K562 (cell line): Measurements from ENCODE around the gene FOSL1. TPM values are rescaled to one million over a fixed set of nuclear protein-coding genes. Genes with fewer than 3 reads are reported as not detected.

Experiments used
- CBFA2T3 ChIP-seq: fragments of 450-650 bp; IDR thresholded peaks from 2 replicates; pipeline ENCODE4 v1.6.1; 2017
- CEBPZ ChIP-seq: fragments of 150-350 bp; IDR thresholded peaks from 2 replicates; pipeline ENCODE4 v1.6.1; 2014; ENCODE audit warnings: low read depth, mild to moderate bottlenecking, low read length, borderline replicate concordance
- COPS2 ChIP-seq: fragments of 450-650 bp; conservative IDR thresholded peaks from 2 replicates; pipeline ENCODE4 v1.6.1; 2016; ENCODE audit warnings: mild to moderate bottlenecking, moderate library complexity
- DDX20 ChIP-seq: fragments of 450-650 bp; IDR thresholded peaks from 2 replicates; pipeline ENCODE4 v1.6.1; 2016; ENCODE audit warnings: missing genetic modification characterization, low read depth, mild to moderate bottlenecking, missing compliant biosample characterization, moderate library complexity
- HDAC3 ChIP-seq: fragments of 450-650 bp; IDR thresholded peaks from 2 replicates; pipeline ENCODE4 v1.6.1; 2018; ENCODE audit warnings: borderline replicate concordance, mild to moderate bottlenecking, moderate library complexity; ENCODE audit not compliant: partially characterized antibody
- MAZ ChIP-seq, 2 experiments: fragments of 450-650 bp in 1 of 2; sonication (generic) in 1 of 2; formaldehyde crosslinking; IDR thresholded peaks in 1 of 2; conservative IDR thresholded peaks in 1 of 2; 2 replicates each; pipeline versions ENCODE4 v1.4.0 to v1.5.0; 2020; ENCODE audit warnings: mild to moderate bottlenecking in 1 of 2, missing genetic modification reagents in 1 of 2
- MTA1 ChIP-seq: fragments of 450-650 bp; IDR thresholded peaks from 2 replicates; pipeline ENCODE4 v1.6.1; 2017; ENCODE audit warnings: borderline replicate concordance
- MYBL2 ChIP-seq, 2 experiments: fragments of 450-650 bp in 1 of 2; sonication (generic) in 1 of 2; formaldehyde crosslinking in 1 of 2; IDR thresholded peaks; 2 replicates each; pipeline versions ENCODE4 v1.6.1 to v1.8.1; 2017 to 2022; ENCODE audit warnings: borderline replicate concordance in 1 of 2, inconsistent platforms in 1 of 2, low read depth in 1 of 2, mild to moderate bottlenecking in 1 of 2, missing genetic modification reagents in 1 of 2, moderate library complexity in 1 of 2
- NR2C1 ChIP-seq, 2 experiments: fragments of 450-650 bp; IDR thresholded peaks; 2 replicates each; pipeline ENCODE4 v1.6.1; 2017; ENCODE audit warnings: mild to moderate bottlenecking in 2 of 2, antibody characterized with exemption in 1 of 2, inconsistent platforms in 1 of 2, missing compliant biosample characterization in 1 of 2, missing genetic modification characterization in 1 of 2
- RFX1 ChIP-seq: fragments of 450-650 bp; IDR thresholded peaks from 2 replicates; pipeline ENCODE4 v1.6.1; 2016; ENCODE audit warnings: mild to moderate bottlenecking, moderate library complexity
- SMARCA4 ChIP-seq: fragments of 450-650 bp; IDR thresholded peaks from 2 replicates; pipeline ENCODE4 v1.6.1; 2016
- SOX6 ChIP-seq: fragments of 450-650 bp; IDR thresholded peaks from 2 replicates; pipeline ENCODE4 v1.6.1; 2014; ENCODE audit warnings: mild to moderate bottlenecking
- TFAM ChIP-seq: fragments of 250-450 bp; sonication (Bioruptor Pico); conservative IDR thresholded peaks from 2 replicates; pipeline ENCODE4 v1.5.0; 2021; ENCODE audit warnings: mild to moderate bottlenecking, moderate library complexity
- ZKSCAN3 ChIP-seq: fragments of 250-450 bp; sonication (Bioruptor Pico); IDR thresholded peaks from 2 replicates; pipeline ENCODE4 v1.4.0; 2020
- ZNF274 ChIP-seq: IDR thresholded peaks from 2 replicates; pipeline ENCODE4 v1.6.1; 2011; ENCODE audit warnings: low read depth, mild to moderate bottlenecking, low read length, moderate library complexity, borderline replicate concordance
- ZNF384 ChIP-seq: IDR thresholded peaks from 2 replicates; pipeline ENCODE4 v1.6.1; 2012; ENCODE audit warnings: low read depth, low read length, improper control_type of control experiment
- ZNF445 ChIP-seq: fragments of 250-450 bp; sonication (Bioruptor Pico); IDR thresholded peaks from 2 replicates; pipeline ENCODE4 v1.4.0; 2020; ENCODE audit warnings: low read depth, mild to moderate bottlenecking, moderate library complexity
- polyA plus RNA-seq, 8 experiments: library from polyadenylated mRNA; depleted of rRNA in 4 of 8; stranded (reverse) in 5 of 8; unstranded in 3 of 8; fragments of >200 nt; fragmentation: Nextera tagmentation in 2 of 8; fragmentation: Illumina TruSeq in 1 of 8; extraction: Ambion mirVana in 2 of 8; extraction: Trizol in 1 of 8; gene quantifications; 2 replicates each; pipeline versions ENCODE4 v1.2.1 to v1.2.3, GENCODE V29; 2011 to 2014; ENCODE audit warnings: inconsistent platforms in 1 of 8, missing spikeins in 1 of 8
- total RNA-seq, 7 experiments: library from RNA; depleted of rRNA in 6 of 7; stranded (reverse); fragments of >200 nt in 6 of 7; fragmentation: Illumina TruSeq in 2 of 7; extraction: Trizol in 2 of 7; gene quantifications; 2 replicates each; pipeline versions ENCODE4 v1.2.1 to v1.2.3, GENCODE V29; 2011 to 2021; ENCODE audit warnings: low replicate concordance in 1 of 7
- TF ChIP-seq, protein P1 (sequence below): fragments of 450-650 bp; IDR thresholded peaks from one replicate; pipeline ENCODE4 v1.6.1; 2018; ENCODE audit warnings: mild to moderate bottlenecking, moderate library complexity; ENCODE audit not compliant: partially characterized antibody
- TF ChIP-seq, protein P2 (sequence below): sonication (generic); formaldehyde crosslinking; IDR thresholded peaks from 2 replicates; pipeline ENCODE4 v1.9.0; 2022; ENCODE audit warnings: mild to moderate bottlenecking, missing genetic modification reagents
- TF ChIP-seq, protein P3 (sequence below): fragments of 450-650 bp; formaldehyde crosslinking; IDR thresholded peaks from 2 replicates; pipeline ENCODE4 v1.4.0; 2020; ENCODE audit warnings: mild to moderate bottlenecking, moderate library complexity
- TF ChIP-seq, protein P4 (sequence below): fragments of 250-450 bp; sonication (Bioruptor Pico); IDR thresholded peaks from 2 replicates; pipeline ENCODE4 v1.8.0; 2021; ENCODE audit warnings: borderline replicate concordance, mild to moderate bottlenecking, moderate library complexity; ENCODE audit not compliant: poor library complexity, severe bottlenecking

Gene FOSL1
- total and polyA plus RNA-seq, 9 of the 15 experiments (the other 6 are each of a cell fraction or from before 2014, with no cell fraction given): 3.5 to 39.6 (median 10.0) TPM

DNA sequence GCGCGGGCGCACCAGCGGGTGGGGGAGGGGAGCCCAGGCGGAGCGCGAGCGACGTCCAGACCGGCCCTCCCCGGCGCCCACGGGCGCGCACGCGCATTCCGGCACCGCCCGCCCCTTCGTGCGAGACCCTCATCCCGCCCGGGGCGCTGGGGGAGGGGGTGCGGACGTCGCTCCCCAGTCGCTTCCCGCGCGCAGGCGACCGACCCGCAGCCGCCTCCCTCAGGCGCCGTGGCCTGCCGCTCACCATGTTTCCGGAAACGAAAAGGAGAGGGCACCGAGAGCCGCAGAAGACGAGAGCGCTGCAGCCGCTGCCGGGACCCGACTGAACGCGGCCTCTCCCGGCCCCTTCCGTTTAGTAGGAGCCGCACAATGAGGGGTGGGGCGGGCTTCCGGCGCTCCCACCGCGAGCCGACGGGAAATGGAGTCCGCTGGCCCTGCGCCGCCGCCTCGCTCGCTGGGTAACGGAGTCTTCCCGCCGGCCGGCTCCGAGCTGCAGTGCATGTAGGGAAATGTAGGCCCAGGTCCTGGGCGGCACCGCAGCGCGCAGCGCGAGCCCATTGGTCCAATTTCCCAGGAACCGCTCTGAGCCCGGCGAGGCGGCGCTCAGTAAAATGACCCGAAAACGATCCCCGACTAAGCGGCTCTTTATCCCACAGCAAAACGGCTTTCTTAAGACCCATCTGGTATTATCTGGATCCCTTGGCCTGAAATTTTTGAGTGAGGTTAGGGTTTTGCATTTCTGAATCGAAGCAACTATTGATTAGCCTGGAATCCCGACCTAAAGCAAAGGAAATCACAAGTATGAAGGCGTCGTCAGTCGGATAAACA is 42.1 kb downstream of the FOSL1 start, which contains the start of gene CFL1 (continued):
- TF ChIP-seq CEBPZ: no peak
- no peak for TF ChIP-seq TFAM (CRISPR knock-in tag)
- TF ChIP-seq, protein P1, sequence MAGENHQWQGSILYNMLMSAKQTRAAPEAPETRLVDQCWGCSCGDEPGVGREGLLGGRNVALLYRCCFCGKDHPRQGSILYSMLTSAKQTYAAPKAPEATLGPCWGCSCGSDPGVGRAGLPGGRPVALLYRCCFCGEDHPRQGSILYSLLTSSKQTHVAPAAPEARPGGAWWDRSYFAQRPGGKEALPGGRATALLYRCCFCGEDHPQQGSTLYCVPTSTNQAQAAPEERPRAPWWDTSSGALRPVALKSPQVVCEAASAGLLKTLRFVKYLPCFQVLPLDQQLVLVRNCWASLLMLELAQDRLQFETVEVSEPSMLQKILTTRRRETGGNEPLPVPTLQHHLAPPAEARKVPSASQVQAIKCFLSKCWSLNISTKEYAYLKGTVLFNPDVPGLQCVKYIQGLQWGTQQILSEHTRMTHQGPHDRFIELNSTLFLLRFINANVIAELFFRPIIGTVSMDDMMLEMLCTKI: no peak
- TF ChIP-seq SOX6: peak; percentile 68; the same call in 1 of the 2 replicates
- TF ChIP-seq MAZ (CRISPR knock-in tag; conservative IDR thresholded peaks at IDR 0.05 in 1 of 2, IDR thresholded peaks at IDR 0.05 in 1 of 2): peak; percentile 95 to 97
- TF ChIP-seq MYBL2 (IDR thresholded peaks at IDR 0.05; ENCODE audit: low read depth): no peak
- TF ChIP-seq MYBL2 (CRISPR knock-in tag; IDR thresholded peaks at IDR 0.05; ENCODE audit: borderline replicate concordance): no peak
- TF ChIP-seq ZNF274: no peak
- TF ChIP-seq ZNF445: no peak
- TF ChIP-seq CBFA2T3: no peak
- no peak for TF ChIP-seq SMARCA4
- TF ChIP-seq MTA1: no peak
- TF ChIP-seq, protein P2, sequence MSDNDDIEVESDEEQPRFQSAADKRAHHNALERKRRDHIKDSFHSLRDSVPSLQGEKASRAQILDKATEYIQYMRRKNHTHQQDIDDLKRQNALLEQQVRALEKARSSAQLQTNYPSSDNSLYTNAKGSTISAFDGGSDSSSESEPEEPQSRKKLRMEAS (CRISPR knock-in tag): peak; percentile 17
- TF ChIP-seq RFX1: no peak
- TF ChIP-seq ZKSCAN3 (CRISPR knock-in tag): no peak
- TF ChIP-seq, protein P3, sequence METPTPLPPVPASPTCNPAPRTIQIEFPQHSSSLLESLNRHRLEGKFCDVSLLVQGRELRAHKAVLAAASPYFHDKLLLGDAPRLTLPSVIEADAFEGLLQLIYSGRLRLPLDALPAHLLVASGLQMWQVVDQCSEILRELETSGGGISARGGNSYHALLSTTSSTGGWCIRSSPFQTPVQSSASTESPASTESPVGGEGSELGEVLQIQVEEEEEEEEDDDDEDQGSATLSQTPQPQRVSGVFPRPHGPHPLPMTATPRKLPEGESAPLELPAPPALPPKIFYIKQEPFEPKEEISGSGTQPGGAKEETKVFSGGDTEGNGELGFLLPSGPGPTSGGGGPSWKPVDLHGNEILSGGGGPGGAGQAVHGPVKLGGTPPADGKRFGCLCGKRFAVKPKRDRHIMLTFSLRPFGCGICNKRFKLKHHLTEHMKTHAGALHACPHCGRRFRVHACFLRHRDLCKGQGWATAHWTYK: no peak
- no peak for TF ChIP-seq ZNF384
- TF ChIP-seq HDAC3: no peak
- no peak for TF ChIP-seq DDX20 (tag)
- TF ChIP-seq, protein P4, sequence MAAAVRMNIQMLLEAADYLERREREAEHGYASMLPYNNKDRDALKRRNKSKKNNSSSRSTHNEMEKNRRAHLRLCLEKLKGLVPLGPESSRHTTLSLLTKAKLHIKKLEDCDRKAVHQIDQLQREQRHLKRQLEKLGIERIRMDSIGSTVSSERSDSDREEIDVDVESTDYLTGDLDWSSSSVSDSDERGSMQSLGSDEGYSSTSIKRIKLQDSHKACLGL: no peak
- TF ChIP-seq NR2C1 (IDR thresholded peaks at IDR 0.05): no peak
- peak; percentile 76 for TF ChIP-seq NR2C1 (tag; IDR thresholded peaks at IDR 0.05)
- no peak for TF ChIP-seq COPS2
